GM23338 (cell line): ENCODE data around the gene SIL1. TPM values are rescaled to one million over a fixed set of nuclear protein-coding genes. Genes with fewer than 3 reads are reported as not detected.
A peak's percentile ranks its signal among the peaks of the same experiment; 100 is the strongest.

ENCODE experiments used
- ATAC-seq: fragments of 200-7000 bp; cut with Tn5 transposase; 3 replicates; pipeline ENCODE4 v1.9.1; 2020
- DNase-seq: peaks from one replicate; pipeline ENCODE4 v3.0.0-alpha.2; 2015; ENCODE audit warnings: low spot score
- H2AFZ ChIP-seq: fragments of 200-600 bp; sonication (generic); 2 replicates; pipeline ENCODE4 v1.8.0; 2016; ENCODE audit warnings: antibody characterized with exemption, mild to moderate bottlenecking, moderate library complexity
- H3F3A ChIP-seq: fragments of 200-600 bp; sonication (generic); replicated peaks from 2 replicates; pipeline ENCODE4 v1.8.0; 2017; ENCODE audit warnings: antibody characterized with exemption, mixed run types, low read depth
- H3K27ac ChIP-seq: fragments of 200-600 bp; sonication (generic); 2 replicates; pipeline ENCODE4 v1.6.1; 2016; ENCODE audit warnings: low read depth
- H3K27me3 ChIP-seq: fragments of 200-600 bp; sonication (generic); 2 replicates; pipeline ENCODE4 v1.8.0; 2016; ENCODE audit warnings: mild to moderate bottlenecking, mixed run types, moderate library complexity; ENCODE audit not compliant: insufficient read depth
- H3K36me3 ChIP-seq: fragments of 200-600 bp; sonication (generic); 2 replicates; pipeline ENCODE4 v1.8.0; 2016; ENCODE audit warnings: mild to moderate bottlenecking; ENCODE audit not compliant: insufficient read depth
- H3K4me1 ChIP-seq: fragments of 200-600 bp; sonication (generic); 2 replicates; pipeline ENCODE4 v1.8.0; 2016; ENCODE audit warnings: mild to moderate bottlenecking, moderate library complexity; ENCODE audit not compliant: insufficient read depth
- H3K4me2 ChIP-seq: fragments of 200-600 bp; sonication (generic); 2 replicates; pipeline ENCODE4 v1.7.1; 2017; ENCODE audit warnings: mixed run types
- H3K4me3 ChIP-seq: fragments of 200-600 bp; sonication (generic); 2 replicates; pipeline ENCODE4 v1.6.1; 2016; ENCODE audit warnings: mixed run types
- H3K79me2 ChIP-seq: fragments of 200-600 bp; sonication (generic); replicated peaks from 2 replicates; pipeline ENCODE4 v1.8.0; 2017; ENCODE audit warnings: mild to moderate bottlenecking; ENCODE audit not compliant: insufficient read depth
- H3K9me2 ChIP-seq: fragments of 200-600 bp; sonication (generic); 2 replicates; pipeline ENCODE4 v1.8.0; 2017; ENCODE audit not compliant: insufficient read depth
- H4K20me1 ChIP-seq: fragments of 200-600 bp; sonication (generic); replicated peaks from 2 replicates; pipeline ENCODE4 v1.8.0; 2017; ENCODE audit warnings: mild to moderate bottlenecking; ENCODE audit not compliant: insufficient read depth
- H3K27ac Mint-ChIP-seq: 2 replicates; pipeline ENCODE4 v1.8.0; 2020; ENCODE audit warnings: inconsistent platforms, mild to moderate bottlenecking, moderate library complexity, mixed read lengths
- H3K27me3 Mint-ChIP-seq: 3 replicates; pipeline ENCODE4 v1.8.0; 2022; ENCODE audit warnings: low read depth, mild to moderate bottlenecking, moderate library complexity, mixed read lengths, inconsistent platforms; ENCODE audit not compliant: insufficient read depth, poor library complexity
- H3K36me3 Mint-ChIP-seq: 3 replicates; pipeline ENCODE4 v1.8.0; 2021; ENCODE audit warnings: low read depth, mild to moderate bottlenecking, inconsistent platforms, moderate library complexity, mixed read lengths
- H3K4me1 Mint-ChIP-seq: 3 replicates; pipeline ENCODE4 v1.8.0; 2020; ENCODE audit warnings: mild to moderate bottlenecking, inconsistent platforms, mixed read lengths
- H3K4me3 Mint-ChIP-seq: 3 replicates; pipeline ENCODE4 v1.8.0; 2021; ENCODE audit warnings: moderate library complexity, mild to moderate bottlenecking, inconsistent platforms, mixed read lengths
- H3K9me3 Mint-ChIP-seq: 3 replicates; pipeline ENCODE4 v1.8.0; 2020; ENCODE audit warnings: moderate library complexity, mild to moderate bottlenecking, inconsistent platforms, mixed read lengths
- CREB1 ChIP-seq: fragments of 250-450 bp; sonication (Bioruptor Pico); IDR thresholded peaks from 2 replicates; pipeline ENCODE4 v1.5.0; 2020; ENCODE audit warnings: low read depth, mild to moderate bottlenecking, moderate library complexity
- EZH2 ChIP-seq: fragments of 200-600 bp; sonication (generic); IDR thresholded peaks from one replicate; pipeline ENCODE4 v1.8.0; 2017; ENCODE audit warnings: antibody characterized with exemption, mild to moderate bottlenecking, low read depth; ENCODE audit not compliant: unreplicated experiment
- EZH2phosphoT487 ChIP-seq: fragments of 200-600 bp; sonication (generic); IDR thresholded peaks from one replicate; pipeline ENCODE4 v1.8.1; 2018; ENCODE audit warnings: antibody characterized with exemption; ENCODE audit not compliant: unreplicated experiment
- JUNB ChIP-seq: IDR thresholded peaks from one replicate; pipeline ENCODE4 v1.6.1; 2016; ENCODE audit warnings: antibody characterized with exemption; ENCODE audit not compliant: unreplicated experiment
- NANOG ChIP-seq: IDR thresholded peaks from 2 replicates; pipeline ENCODE4 v1.6.1; 2016; ENCODE audit warnings: antibody characterized with exemption, borderline replicate concordance
- POLR2AphosphoS5 ChIP-seq: IDR thresholded peaks from 2 replicates; pipeline ENCODE4 v1.6.1; 2016; ENCODE audit warnings: antibody characterized with exemption, low read depth
- STAT1 ChIP-seq: IDR thresholded peaks from one replicate; pipeline ENCODE4 v1.6.1; 2016; ENCODE audit warnings: antibody characterized with exemption; ENCODE audit not compliant: unreplicated experiment
- ZNF114 ChIP-seq: fragments of 250-450 bp; sonication (Bioruptor Pico); IDR thresholded peaks from 2 replicates; pipeline ENCODE4 v1.5.0; 2020; ENCODE audit warnings: mild to moderate bottlenecking, moderate library complexity
- ZNF331 ChIP-seq: fragments of 250-450 bp; sonication (Bioruptor Pico); IDR thresholded peaks from 2 replicates; pipeline ENCODE4 v1.5.0; 2020; ENCODE audit warnings: low read depth, mild to moderate bottlenecking, moderate library complexity
- polyA plus RNA-seq: library from polyadenylated mRNA; unstranded; fragments of >200 nt; fragmentation: Nextera tagmentation; extraction: Ambion mirVana; gene quantifications from 2 replicates; pipeline ENCODE4 v1.2.1, GENCODE V29; 2016
- total RNA-seq: library from RNA; depleted of rRNA; stranded (reverse); fragments of >200 nt; shearing (Covaris generic); gene quantifications from 2 replicates; pipeline ENCODE4 v1.2.3, GENCODE V29; 2014
- TF ChIP-seq, protein P1 (sequence below), 2 experiments: fragments of 200-600 bp in 1 of 2; sonication (generic) in 1 of 2; conservative IDR thresholded peaks; 2 replicates each; pipeline versions ENCODE4 v1.5.1 to v1.6.1; 2016 to 2017; ENCODE audit warnings: antibody characterized with exemption in 2 of 2, low read depth in 2 of 2, mild to moderate bottlenecking in 2 of 2, moderate library complexity in 1 of 2
- TF ChIP-seq, protein P2 (sequence below): IDR thresholded peaks from 2 replicates; pipeline ENCODE4 v1.6.1; 2016; ENCODE audit warnings: antibody characterized with exemption
- TF ChIP-seq, protein P3 (sequence below): fragments of 250-450 bp; sonication (Bioruptor Pico); IDR thresholded peaks from 2 replicates; pipeline ENCODE4 v1.5.0; 2020; ENCODE audit warnings: mild to moderate bottlenecking, moderate library complexity
- TF ChIP-seq, protein P4 (sequence below): IDR thresholded peaks from one replicate; pipeline ENCODE4 v1.6.1; 2018; ENCODE audit warnings: antibody characterized with exemption; ENCODE audit not compliant: unreplicated experiment

Gene SIL1
- total and polyA plus RNA-seq, 2 experiments from 2014 or later = 5.5 to 5.9 TPM

DNA sequence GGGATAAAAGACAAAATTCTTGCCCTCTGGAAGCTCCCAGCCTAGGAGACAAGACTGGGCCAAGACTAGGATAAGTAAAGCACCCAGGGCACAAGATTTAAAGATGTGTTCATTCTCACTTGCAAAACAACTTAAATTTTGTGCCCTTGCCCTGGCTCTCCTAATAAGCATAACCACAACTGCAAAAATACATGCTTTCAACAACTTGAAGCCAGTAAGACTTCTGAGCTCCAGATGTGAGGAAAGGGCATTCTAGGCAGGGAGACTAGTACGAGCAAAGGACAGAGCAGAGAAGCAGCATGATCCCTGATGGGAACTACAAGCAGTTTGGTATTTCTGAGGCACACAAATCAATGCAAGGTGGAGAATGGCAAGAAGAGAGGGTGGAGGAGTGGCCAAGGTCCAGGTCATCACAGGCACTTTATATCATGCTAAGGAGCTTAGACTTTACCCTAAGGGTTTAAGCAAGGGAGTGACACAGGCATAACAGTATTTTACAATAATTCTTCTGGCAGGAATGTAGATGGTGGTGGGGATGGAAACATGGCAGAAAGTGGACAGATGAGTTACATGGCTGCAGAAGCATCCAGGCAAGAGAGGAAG is 30.1 kb upstream of the SIL1 start:
- no peaks in the 10 kb centered on the region for H3F3A ChIP-seq
- Mint-ChIP-seq H3K4me3 (no peak overlapping the region), H3K27me3 (no peaks in the 10 kb centered on the region), H3K9me3 (peaks cover 4% of the 10 kb centered on the region; the same call in 1 of the 3 replicates), H3K4me1 (peaks cover 3% of the 10 kb centered on the region; the same call in 1 of the 3 replicates), H3K27ac (no peak overlapping the region), H3K36me3 (no peaks in the 10 kb centered on the region)
- no peaks in the 10 kb centered on the region for H3K27me3 ChIP-seq
- H3K4me1 ChIP-seq = no peaks in the 10 kb centered on the region
- H3K4me2 ChIP-seq = no peak overlapping the region
- H3K79me2 ChIP-seq = no peaks in the 10 kb centered on the region
- no peaks in the 10 kb centered on the region for H3K9me2 ChIP-seq
- TF ChIP-seq, protein P1, sequence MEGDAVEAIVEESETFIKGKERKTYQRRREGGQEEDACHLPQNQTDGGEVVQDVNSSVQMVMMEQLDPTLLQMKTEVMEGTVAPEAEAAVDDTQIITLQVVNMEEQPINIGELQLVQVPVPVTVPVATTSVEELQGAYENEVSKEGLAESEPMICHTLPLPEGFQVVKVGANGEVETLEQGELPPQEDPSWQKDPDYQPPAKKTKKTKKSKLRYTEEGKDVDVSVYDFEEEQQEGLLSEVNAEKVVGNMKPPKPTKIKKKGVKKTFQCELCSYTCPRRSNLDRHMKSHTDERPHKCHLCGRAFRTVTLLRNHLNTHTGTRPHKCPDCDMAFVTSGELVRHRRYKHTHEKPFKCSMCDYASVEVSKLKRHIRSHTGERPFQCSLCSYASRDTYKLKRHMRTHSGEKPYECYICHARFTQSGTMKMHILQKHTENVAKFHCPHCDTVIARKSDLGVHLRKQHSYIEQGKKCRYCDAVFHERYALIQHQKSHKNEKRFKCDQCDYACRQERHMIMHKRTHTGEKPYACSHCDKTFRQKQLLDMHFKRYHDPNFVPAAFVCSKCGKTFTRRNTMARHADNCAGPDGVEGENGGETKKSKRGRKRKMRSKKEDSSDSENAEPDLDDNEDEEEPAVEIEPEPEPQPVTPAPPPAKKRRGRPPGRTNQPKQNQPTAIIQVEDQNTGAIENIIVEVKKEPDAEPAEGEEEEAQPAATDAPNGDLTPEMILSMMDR (conservative IDR thresholded peaks at IDR 0.05; ENCODE audit: low read depth in 2 of 2) = no peak
- TF ChIP-seq, protein P2, sequence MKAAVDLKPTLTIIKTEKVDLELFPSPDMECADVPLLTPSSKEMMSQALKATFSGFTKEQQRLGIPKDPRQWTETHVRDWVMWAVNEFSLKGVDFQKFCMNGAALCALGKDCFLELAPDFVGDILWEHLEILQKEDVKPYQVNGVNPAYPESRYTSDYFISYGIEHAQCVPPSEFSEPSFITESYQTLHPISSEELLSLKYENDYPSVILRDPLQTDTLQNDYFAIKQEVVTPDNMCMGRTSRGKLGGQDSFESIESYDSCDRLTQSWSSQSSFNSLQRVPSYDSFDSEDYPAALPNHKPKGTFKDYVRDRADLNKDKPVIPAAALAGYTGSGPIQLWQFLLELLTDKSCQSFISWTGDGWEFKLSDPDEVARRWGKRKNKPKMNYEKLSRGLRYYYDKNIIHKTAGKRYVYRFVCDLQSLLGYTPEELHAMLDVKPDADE = no peak
- TF ChIP-seq EZH2phosphoT487 (no peak), CREB1 (no peak), EZH2 (no peak), ZNF331 (no peak), STAT1 (no peak), JUNB (no peak), NANOG (no peak), POLR2AphosphoS5 (no peak), ZNF114 (CRISPR knock-in tag) (no peak)
- TF ChIP-seq, protein P3, sequence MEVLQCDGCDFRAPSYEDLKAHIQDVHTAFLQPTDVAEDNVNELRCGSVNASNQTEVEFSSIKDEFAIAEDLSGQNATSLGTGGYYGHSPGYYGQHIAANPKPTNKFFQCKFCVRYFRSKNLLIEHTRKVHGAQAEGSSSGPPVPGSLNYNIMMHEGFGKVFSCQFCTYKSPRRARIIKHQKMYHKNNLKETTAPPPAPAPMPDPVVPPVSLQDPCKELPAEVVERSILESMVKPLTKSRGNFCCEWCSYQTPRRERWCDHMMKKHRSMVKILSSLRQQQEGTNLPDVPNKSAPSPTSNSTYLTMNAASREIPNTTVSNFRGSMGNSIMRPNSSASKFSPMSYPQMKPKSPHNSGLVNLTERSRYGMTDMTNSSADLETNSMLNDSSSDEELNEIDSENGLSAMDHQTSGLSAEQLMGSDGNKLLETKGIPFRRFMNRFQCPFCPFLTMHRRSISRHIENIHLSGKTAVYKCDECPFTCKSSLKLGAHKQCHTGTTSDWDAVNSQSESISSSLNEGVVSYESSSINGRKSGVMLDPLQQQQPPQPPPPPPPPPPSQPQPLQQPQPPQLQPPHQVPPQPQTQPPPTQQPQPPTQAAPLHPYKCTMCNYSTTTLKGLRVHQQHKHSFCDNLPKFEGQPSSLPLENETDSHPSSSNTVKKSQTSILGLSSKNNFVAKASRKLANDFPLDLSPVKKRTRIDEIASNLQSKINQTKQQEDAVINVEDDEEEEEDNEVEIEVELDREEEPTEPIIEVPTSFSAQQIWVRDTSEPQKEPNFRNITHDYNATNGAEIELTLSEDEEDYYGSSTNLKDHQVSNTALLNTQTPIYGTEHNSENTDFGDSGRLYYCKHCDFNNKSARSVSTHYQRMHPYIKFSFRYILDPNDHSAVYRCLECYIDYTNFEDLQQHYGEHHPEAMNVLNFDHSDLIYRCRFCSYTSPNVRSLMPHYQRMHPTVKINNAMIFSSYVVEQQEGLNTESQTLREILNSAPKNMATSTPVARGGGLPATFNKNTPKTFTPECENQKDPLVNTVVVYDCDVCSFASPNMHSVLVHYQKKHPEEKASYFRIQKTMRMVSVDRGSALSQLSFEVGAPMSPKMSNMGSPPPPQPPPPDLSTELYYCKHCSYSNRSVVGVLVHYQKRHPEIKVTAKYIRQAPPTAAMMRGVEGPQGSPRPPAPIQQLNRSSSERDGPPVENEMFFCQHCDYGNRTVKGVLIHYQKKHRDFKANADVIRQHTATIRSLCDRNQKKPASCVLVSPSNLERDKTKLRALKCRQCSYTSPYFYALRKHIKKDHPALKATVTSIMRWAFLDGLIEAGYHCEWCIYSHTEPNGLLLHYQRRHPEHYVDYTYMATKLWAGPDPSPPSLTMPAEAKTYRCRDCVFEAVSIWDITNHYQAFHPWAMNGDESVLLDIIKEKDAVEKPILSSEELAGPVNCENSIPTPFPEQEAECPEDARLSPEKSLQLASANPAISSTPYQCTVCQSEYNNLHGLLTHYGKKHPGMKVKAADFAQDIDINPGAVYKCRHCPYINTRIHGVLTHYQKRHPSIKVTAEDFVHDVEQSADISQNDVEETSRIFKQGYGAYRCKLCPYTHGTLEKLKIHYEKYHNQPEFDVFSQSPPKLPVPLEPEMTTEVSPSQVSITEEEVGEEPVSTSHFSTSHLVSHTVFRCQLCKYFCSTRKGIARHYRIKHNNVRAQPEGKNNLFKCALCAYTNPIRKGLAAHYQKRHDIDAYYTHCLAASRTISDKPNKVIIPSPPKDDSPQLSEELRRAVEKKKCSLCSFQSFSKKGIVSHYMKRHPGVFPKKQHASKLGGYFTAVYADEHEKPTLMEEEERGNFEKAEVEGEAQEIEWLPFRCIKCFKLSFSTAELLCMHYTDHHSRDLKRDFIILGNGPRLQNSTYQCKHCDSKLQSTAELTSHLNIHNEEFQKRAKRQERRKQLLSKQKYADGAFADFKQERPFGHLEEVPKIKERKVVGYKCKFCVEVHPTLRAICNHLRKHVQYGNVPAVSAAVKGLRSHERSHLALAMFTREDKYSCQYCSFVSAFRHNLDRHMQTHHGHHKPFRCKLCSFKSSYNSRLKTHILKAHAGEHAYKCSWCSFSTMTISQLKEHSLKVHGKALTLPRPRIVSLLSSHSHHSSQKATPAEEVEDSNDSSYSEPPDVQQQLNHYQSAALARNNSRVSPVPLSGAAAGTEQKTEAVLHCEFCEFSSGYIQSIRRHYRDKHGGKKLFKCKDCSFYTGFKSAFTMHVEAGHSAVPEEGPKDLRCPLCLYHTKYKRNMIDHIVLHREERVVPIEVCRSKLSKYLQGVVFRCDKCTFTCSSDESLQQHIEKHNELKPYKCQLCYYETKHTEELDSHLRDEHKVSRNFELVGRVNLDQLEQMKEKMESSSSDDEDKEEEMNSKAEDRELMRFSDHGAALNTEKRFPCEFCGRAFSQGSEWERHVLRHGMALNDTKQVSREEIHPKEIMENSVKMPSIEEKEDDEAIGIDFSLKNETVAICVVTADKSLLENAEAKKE (CRISPR knock-in tag) = no peak
- TF ChIP-seq, protein P4, sequence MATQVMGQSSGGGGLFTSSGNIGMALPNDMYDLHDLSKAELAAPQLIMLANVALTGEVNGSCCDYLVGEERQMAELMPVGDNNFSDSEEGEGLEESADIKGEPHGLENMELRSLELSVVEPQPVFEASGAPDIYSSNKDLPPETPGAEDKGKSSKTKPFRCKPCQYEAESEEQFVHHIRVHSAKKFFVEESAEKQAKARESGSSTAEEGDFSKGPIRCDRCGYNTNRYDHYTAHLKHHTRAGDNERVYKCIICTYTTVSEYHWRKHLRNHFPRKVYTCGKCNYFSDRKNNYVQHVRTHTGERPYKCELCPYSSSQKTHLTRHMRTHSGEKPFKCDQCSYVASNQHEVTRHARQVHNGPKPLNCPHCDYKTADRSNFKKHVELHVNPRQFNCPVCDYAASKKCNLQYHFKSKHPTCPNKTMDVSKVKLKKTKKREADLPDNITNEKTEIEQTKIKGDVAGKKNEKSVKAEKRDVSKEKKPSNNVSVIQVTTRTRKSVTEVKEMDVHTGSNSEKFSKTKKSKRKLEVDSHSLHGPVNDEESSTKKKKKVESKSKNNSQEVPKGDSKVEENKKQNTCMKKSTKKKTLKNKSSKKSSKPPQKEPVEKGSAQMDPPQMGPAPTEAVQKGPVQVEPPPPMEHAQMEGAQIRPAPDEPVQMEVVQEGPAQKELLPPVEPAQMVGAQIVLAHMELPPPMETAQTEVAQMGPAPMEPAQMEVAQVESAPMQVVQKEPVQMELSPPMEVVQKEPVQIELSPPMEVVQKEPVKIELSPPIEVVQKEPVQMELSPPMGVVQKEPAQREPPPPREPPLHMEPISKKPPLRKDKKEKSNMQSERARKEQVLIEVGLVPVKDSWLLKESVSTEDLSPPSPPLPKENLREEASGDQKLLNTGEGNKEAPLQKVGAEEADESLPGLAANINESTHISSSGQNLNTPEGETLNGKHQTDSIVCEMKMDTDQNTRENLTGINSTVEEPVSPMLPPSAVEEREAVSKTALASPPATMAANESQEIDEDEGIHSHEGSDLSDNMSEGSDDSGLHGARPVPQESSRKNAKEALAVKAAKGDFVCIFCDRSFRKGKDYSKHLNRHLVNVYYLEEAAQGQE = no peak
- no peaks in the 10 kb centered on the region for H4K20me1 ChIP-seq
- H3K27ac ChIP-seq = no peak overlapping the region
- H3K4me3 ChIP-seq = no peak overlapping the region
- peak overlapping the region; percentile 89; the same call in 1 of the 2 replicates for H2AFZ ChIP-seq
- ATAC-seq = no peak
- no peak for DNase-seq
- H3K36me3 ChIP-seq = no peaks in the 10 kb centered on the region
